Neural cell (in vitro differentiated cells): Measurements from ENCODE around the gene KIAA1614.

ENCODE experiments used
- CTCF ChIP-seq: fragments of 450-650 bp; IDR thresholded peaks from 2 replicates; pipeline ENCODE4 v1.5.1; 2014; ENCODE audit warnings: antibody characterized with exemption, mild to moderate bottlenecking, moderate library complexity; ENCODE audit not compliant: poor library complexity, severe bottlenecking
- EZH2 ChIP-seq: fragments of 200-600, 300-800 bp; shearing (Covaris generic), sonication (generic); IDR thresholded peaks from 2 replicates; pipeline ENCODE4 v1.6.1; 2014; ENCODE audit warnings: antibody characterized with exemption, low read length, borderline replicate concordance, mild to moderate bottlenecking; ENCODE audit not compliant: insufficient read depth, poor library complexity, severe bottlenecking
- POLR2AphosphoS5 ChIP-seq: IDR thresholded peaks from 2 replicates; pipeline ENCODE4 v1.6.1; 2012

- TF ChIP-seq CTCF (no peak), POLR2AphosphoS5 (no peak), EZH2 (no peak)
Measured at GRCh38 chr1:180940445-180940844, 27.7 kb downstream of the KIAA1614 start.
